Dermis blood vessel endothelial cell (primary cell): ENCODE data around the gene EGFR. TPM values are rescaled to one million over a fixed set of nuclear protein-coding genes. Genes with fewer than 3 reads are reported as not detected.
"Not testable (repeated sequence)": the region's sequence is repeated elsewhere in the genome, so short reads cannot be mapped to it uniquely, and the experiment has no call there.

Source experiments
- DNase-seq: peaks from one replicate; pipeline ENCODE4 v3.0.0; 2010
- total RNA-seq: library from RNA; depleted of rRNA; stranded (reverse); fragments of >200 nt; gene quantifications from 2 replicates; pipeline ENCODE4 v1.2.3, GENCODE V29; 2014

Gene EGFR
- total RNA-seq, 1 donor from 2014 or later, result 0.85 TPM

DNA sequence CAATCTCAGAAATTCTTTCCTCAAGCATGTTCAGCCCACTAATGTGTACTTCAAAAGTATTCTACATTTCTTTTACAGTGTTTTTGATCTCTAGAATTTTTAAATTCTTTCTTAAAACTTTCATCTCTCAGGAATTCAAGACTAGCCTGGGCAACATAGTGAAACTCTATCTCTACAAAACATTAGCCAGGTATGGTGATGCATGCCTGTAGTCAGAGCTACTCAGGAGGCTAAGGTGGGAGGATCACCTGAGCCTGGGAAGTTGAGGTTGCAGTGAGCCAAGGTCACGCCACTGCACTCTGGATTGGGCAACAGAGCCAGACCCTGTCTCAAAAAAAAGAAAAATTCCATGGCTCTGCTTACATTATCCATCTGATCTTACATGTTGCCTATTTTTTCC, 5.0 kb upstream of the EGFR start:
- no peak for DNase-seq

DNA sequence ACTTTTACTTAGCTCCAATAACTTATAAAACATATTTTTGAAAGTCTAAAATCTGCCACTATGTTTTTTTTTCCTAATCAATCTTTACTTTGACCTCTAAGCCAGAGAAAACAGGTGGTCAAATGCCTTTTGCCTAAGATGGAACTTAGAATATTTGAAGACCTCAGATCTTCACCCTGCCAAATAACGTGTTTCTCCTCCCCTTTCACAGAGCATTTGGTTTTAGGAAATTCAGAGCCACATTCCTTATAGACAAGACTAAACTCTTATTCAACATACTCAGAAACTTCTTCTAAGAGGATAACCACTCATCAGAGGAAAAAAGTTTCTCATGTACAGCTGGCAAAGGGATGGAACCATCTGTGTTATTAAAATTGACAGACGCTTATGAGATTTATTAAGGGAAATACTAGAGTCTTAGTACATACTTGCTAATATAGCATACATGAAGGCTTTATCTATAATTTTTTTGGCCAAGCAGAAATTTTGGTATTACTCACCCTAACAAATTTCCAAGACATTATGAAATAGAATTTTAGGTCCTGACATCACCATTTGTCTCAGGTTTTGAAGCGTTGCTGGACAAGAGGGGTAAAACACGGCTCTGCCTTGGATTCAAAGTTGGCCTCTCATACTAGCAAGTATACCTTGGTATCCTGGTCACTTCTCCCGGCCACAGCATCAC, 2.6 kb upstream of the EGFR start:
- DNase-seq, result no peak

DNA sequence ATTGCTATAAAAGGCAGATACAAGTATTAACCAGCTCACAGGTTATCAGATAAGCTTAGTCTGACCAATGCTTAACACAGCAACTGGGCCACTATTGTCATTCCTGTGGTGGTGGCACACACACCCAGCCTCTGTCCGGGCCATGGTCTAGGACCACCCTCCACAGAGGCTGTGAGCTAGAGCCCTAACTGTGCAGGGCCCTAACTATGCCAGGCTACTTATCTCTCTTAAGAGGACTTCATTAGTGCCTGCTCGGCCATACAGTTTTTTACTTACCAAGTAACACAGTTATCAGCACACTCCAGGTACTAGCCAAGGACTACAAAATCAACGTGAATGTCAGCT, 2.1 kb upstream of the EGFR start:
- no peak for DNase-seq

GRCh38 chr7:55017841-55018240, 976 bp upstream of the EGFR start:
- DNase-seq, result no peak

DNA sequence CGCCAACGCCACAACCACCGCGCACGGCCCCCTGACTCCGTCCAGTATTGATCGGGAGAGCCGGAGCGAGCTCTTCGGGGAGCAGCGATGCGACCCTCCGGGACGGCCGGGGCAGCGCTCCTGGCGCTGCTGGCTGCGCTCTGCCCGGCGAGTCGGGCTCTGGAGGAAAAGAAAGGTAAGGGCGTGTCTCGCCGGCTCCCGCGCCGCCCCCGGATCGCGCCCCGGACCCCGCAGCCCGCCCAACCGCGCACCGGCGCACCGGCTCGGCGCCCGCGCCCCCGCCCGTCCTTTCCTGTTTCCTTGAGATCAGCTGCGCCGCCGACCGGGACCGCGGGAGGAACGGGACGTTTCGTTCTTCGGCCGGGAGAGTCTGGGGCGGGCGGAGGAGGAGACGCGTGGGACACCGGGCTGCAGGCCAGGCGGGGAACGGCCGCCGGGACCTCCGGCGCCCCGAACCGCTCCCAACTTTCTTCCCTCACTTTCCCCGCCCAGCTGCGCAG, 424 bp downstream of the EGFR start:
- DNase-seq, result peak; percentile 37

- peak; percentile 17 for DNase-seq
These were observed 1.1 kb downstream of the EGFR start for GRCh38 chr7:55019691-55020465.

DNA sequence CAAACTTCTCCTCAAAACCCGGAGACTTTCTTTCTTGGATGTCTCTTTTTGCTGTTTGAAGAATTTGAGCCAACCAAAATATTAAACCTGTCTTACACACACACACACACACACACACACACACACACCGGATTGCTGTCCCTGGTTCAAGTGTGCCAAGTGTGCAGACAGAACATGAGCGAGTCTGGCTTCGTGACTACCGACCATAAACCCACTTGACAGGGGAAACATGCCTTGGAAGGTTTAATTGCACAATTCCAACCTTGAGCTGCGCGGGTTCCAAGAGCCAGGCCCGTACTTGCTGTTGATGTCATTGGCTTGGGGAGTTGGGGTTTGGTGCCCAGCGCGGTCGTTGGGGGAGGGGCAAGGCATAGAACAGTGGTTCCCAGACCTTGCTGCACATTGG, 1.7 kb downstream of the EGFR start:
- no peak for DNase-seq

- DNase-seq, result no peak
These were observed 2.2 kb downstream of the EGFR start for GRCh38 chr7:55021053-55021452.

- DNase-seq, result no peak
These were observed 3.5 kb downstream of the EGFR start for GRCh38 chr7:55022002-55022985.

GRCh38 chr7:55023841-55024505, 5.2 kb downstream of the EGFR start:
- DNase-seq, result no peak

GRCh38 chr7:55024776-55025175, 6.0 kb downstream of the EGFR start:
- no peak for DNase-seq

GRCh38 chr7:55026086-55026790, 7.4 kb downstream of the EGFR start:
- DNase-seq, result no peak

- no peak for DNase-seq
These were observed 8.2 kb downstream of the EGFR start for GRCh38 chr7:55026867-55027490.

- no peak for DNase-seq
These were observed 9.2 kb downstream of the EGFR start for GRCh38 chr7:55028011-55028410.

GRCh38 chr7:55030314-55030713, 11.5 kb downstream of the EGFR start:
- DNase-seq, result no peak

DNA sequence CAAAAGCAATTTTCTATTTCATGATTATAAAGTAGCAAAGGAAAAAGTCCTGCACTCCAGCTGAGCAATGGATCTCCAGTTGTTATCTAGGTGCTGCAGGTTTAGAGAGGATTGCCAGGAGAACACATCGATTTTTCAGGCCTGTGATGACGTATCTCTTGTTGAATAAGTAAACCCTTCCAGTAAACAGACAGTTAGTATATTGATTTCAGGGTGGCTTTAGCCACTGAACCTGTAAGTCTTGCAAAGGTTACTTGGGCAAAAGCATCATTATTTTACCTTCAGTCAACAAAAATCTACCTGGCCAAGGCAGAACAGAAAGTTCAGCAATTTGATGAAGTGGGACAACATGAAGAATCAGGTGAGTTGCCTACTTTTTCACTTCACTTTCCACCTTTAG, 12.3 kb downstream of the EGFR start:
- no peak for DNase-seq

DNA sequence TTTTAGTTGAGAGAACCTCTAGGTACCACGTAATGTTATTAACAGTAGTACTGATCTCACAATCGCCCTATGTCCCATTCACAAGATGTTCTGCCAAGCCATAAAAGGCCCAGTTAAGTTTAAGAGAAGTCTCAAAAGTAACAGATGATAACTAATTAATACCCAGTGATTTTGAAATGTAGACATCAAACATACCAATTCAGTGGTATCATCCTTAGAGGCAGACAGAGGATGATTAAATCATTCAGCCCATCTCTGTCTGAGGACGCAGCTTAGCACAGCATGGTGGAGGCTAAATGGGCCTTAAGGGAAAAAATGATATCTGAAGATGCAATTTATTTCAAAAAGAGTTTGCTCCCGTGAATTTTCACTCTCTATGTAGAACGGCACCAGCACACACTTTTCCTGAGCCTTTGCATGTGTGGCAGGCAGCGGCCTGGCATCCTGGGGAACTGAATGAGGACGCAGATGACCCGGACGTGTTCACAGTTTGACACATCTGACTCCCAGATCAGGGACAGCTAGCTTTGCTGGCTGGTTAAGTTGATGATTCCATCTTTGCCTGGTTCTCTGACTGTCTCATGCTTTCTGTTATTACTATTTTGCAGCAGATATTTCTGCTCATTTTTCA, 13.4 kb downstream of the EGFR start:
- no peak for DNase-seq

DNA sequence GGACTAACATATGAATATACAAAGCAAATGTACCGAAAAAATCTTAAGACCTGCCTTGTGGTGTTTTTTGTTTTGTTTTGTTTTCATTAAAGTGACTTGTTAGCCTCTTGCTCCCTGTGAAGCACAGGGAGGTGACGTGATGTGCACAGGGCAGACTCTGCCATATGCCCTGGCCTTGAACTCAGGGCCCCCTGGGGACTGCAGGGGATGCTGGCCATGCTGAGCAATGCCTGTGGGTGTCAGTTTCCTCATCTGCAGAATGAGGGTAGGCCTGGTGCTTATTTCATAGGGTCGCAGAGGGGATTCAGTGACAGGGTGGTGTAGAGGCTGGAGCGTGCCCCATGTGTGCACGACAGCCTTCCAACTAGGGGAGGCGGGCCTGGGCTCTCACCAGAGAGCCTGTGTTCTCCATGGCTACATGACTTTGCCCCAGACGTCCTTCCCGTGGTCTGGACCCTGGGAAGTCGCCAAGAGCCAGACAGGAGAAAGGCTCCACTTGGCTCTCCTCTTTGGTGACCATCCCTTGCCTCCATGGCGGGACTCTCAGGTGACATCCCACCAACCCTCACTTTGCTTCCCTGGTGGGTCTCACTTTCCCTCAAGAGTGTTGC, 14.5 kb downstream of the EGFR start:
- no peak for DNase-seq

- DNase-seq, result no peak
These were observed 16.0 kb downstream of the EGFR start for GRCh38 chr7:55034776-55035175.

DNA sequence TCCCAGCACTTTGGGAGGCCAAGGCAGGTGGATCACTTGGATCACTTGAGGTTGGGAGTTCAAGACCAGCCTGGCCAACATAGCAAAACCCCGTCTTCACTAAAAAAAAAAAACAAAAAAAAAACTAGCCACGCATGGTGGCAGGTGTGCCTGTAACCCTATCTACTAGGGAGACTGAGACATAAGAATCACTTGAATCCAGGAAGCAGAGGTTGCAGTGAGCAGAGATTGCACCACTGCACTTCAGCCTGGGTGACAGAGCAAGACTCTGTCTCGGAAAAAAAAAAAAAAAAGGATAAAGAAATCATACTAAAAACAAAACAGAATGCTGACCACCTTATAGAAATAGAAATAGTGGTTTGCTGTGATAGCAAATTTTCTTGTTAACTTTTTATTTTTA, 16.6 kb downstream of the EGFR start:
- not testable (repeated sequence) for DNase-seq
